H9 (cell line): ENCODE results near the gene MYOCD. TPM values are rescaled to one million over a fixed set of nuclear protein-coding genes. Genes with fewer than 3 reads are reported as not detected.
A peak's percentile ranks its signal among the peaks of the same experiment; 100 is the strongest.

Experiments
- DNase-seq: peaks from one replicate; pipeline ENCODE4 v3.0.0-alpha.2; 2017
- H2AFZ ChIP-seq: one replicate; pipeline ENCODE4 v1.6.1; 2013; ENCODE audit warnings: mild to moderate bottlenecking, low read length, control low read depth, moderate library complexity
- H2AK5ac ChIP-seq: 2 replicates; pipeline ENCODE4 v1.6.1; 2013; ENCODE audit warnings: low read length, control low read depth, mixed read lengths; ENCODE audit not compliant: insufficient read length
- H2BK120ac ChIP-seq: one replicate; pipeline ENCODE4 v1.6.1; 2013; ENCODE audit warnings: low read depth, mild to moderate bottlenecking, low read length, control low read depth, inconsistent platforms; ENCODE audit not compliant: poor library complexity, severe bottlenecking
- H2BK12ac ChIP-seq: 2 replicates; pipeline ENCODE4 v1.6.1; 2013; ENCODE audit warnings: low read length, control low read depth, mixed read lengths, low read depth; ENCODE audit not compliant: insufficient read length
- H2BK15ac ChIP-seq: 2 replicates; pipeline ENCODE4 v1.6.1; 2013; ENCODE audit warnings: low read depth, low read length, control low read depth
- H2BK20ac ChIP-seq: one replicate; pipeline ENCODE4 v1.6.1; 2013; ENCODE audit warnings: low read depth, mild to moderate bottlenecking, low read length, control low read depth, inconsistent platforms; ENCODE audit not compliant: poor library complexity, severe bottlenecking
- H2BK5ac ChIP-seq: 2 replicates; pipeline ENCODE4 v1.6.1; 2013; ENCODE audit warnings: low read length, control low read depth, mixed read lengths; ENCODE audit not compliant: insufficient read length
- H3K14ac ChIP-seq: 2 replicates; pipeline ENCODE4 v1.6.1; 2013; ENCODE audit warnings: low read length, control low read depth; ENCODE audit not compliant: insufficient read depth
- H3K18ac ChIP-seq: 2 replicates; pipeline ENCODE4 v1.6.1; 2013; ENCODE audit warnings: low read depth, mild to moderate bottlenecking, mixed read lengths, low read length, control low read depth; ENCODE audit not compliant: insufficient read length
- H3K23ac ChIP-seq: 2 replicates; pipeline ENCODE4 v1.6.1; 2013; ENCODE audit warnings: low read length, control low read depth, mixed read lengths, low read depth; ENCODE audit not compliant: insufficient read length
- H3K23me2 ChIP-seq: 2 replicates; pipeline ENCODE4 v1.6.1; 2013; ENCODE audit warnings: low read depth, mild to moderate bottlenecking, mixed read lengths, low read length, control low read depth; ENCODE audit not compliant: insufficient read length, poor library complexity, severe bottlenecking
- H3K27ac ChIP-seq: 2 replicates; pipeline ENCODE4 v1.5.1; 2013; ENCODE audit warnings: low read length, control low read depth, mixed read lengths, low read depth; ENCODE audit not compliant: insufficient read length
- H3K27me3 ChIP-seq: 2 replicates; pipeline ENCODE4 v1.6.1; 2013; ENCODE audit warnings: low read length, control low read depth, inconsistent platforms; ENCODE audit not compliant: insufficient read depth
- H3K4ac ChIP-seq: 2 replicates; pipeline ENCODE4 v1.6.1; 2013; ENCODE audit warnings: low read depth, mild to moderate bottlenecking, control low read depth, inconsistent platforms, low read length, moderate library complexity
- H3K4me1 ChIP-seq: 2 replicates; pipeline ENCODE4 v1.6.1; 2013; ENCODE audit warnings: low read length, control low read depth, inconsistent platforms; ENCODE audit not compliant: insufficient read depth
- H3K4me2 ChIP-seq: 2 replicates; pipeline ENCODE4 v1.6.1; 2013; ENCODE audit warnings: low read length, control low read depth, mixed read lengths; ENCODE audit not compliant: insufficient read length, insufficient read depth
- H3K56ac ChIP-seq: 2 replicates; pipeline ENCODE4 v1.6.1; 2013; ENCODE audit warnings: low read depth, mild to moderate bottlenecking, mixed read lengths, low read length, control low read depth; ENCODE audit not compliant: insufficient read length
- H3K79me1 ChIP-seq: 2 replicates; pipeline ENCODE4 v1.6.1; 2013; ENCODE audit warnings: low read depth, mild to moderate bottlenecking, moderate library complexity, low read length, control low read depth, inconsistent platforms; ENCODE audit not compliant: insufficient read depth, poor library complexity, severe bottlenecking
- H3K79me2 ChIP-seq: 2 replicates; pipeline ENCODE4 v1.6.1; 2013; ENCODE audit warnings: low read length, control low read depth, inconsistent platforms; ENCODE audit not compliant: insufficient read depth
- H3K9ac ChIP-seq: 2 replicates; pipeline ENCODE4 v1.6.1; 2013; ENCODE audit warnings: low read length, control low read depth, mixed read lengths; ENCODE audit not compliant: insufficient read length; ENCODE audit errors: extremely low read depth
- H3K9me3 ChIP-seq: one replicate; pipeline ENCODE4 v1.6.1; 2013; ENCODE audit warnings: low read depth, low read length, inconsistent platforms; ENCODE audit not compliant: control insufficient read depth
- H3T11ph ChIP-seq: one replicate; pipeline ENCODE4 v1.6.1; 2013; ENCODE audit warnings: mild to moderate bottlenecking, low read length, control low read depth, inconsistent platforms
- H4K20me1 ChIP-seq: one replicate; pipeline ENCODE4 v1.6.1; 2013; ENCODE audit not compliant: control insufficient read depth, insufficient read length, insufficient read depth
- H4K5ac ChIP-seq: 2 replicates; pipeline ENCODE4 v1.6.1; 2013; ENCODE audit warnings: low read depth, mild to moderate bottlenecking, mixed read lengths, low read length, control low read depth; ENCODE audit not compliant: insufficient read length
- H4K8ac ChIP-seq: replicated peaks from 2 replicates; pipeline ENCODE4 v1.6.1; 2013; ENCODE audit warnings: low read length, control low read depth, mixed read lengths, low read depth; ENCODE audit not compliant: insufficient read length
- H4K91ac ChIP-seq: 2 replicates; pipeline ENCODE4 v1.6.1; 2013; ENCODE audit warnings: low read depth, mild to moderate bottlenecking, moderate library complexity, mixed read lengths, low read length, control low read depth; ENCODE audit not compliant: insufficient read length
- H3K27ac Mint-ChIP-seq, 3 experiments: 2 replicates in 2 of 3; 3 replicates in 1 of 3; pipeline ENCODE4 v1.8.0; 2020 to 2021; ENCODE audit warnings: mixed read lengths in 3 of 3, mild to moderate bottlenecking in 1 of 3, moderate library complexity in 1 of 3
- H3K27me3 Mint-ChIP-seq: 2 replicates; pipeline ENCODE4 v1.8.0; 2021; ENCODE audit warnings: low read depth, mild to moderate bottlenecking, moderate library complexity, mixed read lengths
- H3K36me3 Mint-ChIP-seq, 3 experiments: 2 replicates in 2 of 3; 3 replicates in 1 of 3; pipeline ENCODE4 v1.8.0; 2020 to 2021; ENCODE audit warnings: low read depth in 3 of 3, mixed read lengths in 3 of 3; ENCODE audit not compliant: insufficient read depth in 1 of 3
- H3K4me1 Mint-ChIP-seq, 2 experiments: 2 replicates each; pipeline ENCODE4 v1.8.0; 2020; ENCODE audit warnings: mixed read lengths in 2 of 2
- H3K4me3 Mint-ChIP-seq, 2 experiments: 2 replicates in 1 of 2; 3 replicates in 1 of 2; pipeline ENCODE4 v1.8.0; 2020 to 2021; ENCODE audit warnings: mild to moderate bottlenecking in 2 of 2, mixed read lengths in 2 of 2, moderate library complexity in 1 of 2
- H3K9me3 Mint-ChIP-seq, 2 experiments: 2 replicates in 1 of 2; 3 replicates in 1 of 2; pipeline ENCODE4 v1.8.0; 2020; ENCODE audit warnings: mild to moderate bottlenecking in 2 of 2, mixed read lengths in 2 of 2, moderate library complexity in 1 of 2
- WGBS: extraction: QIAGEN DNeasy Blood & Tissue Kit; methylation state at CpG from one replicate; pipeline ENCODE4 v1.1.7; 2013; ENCODE audit warnings: missing lambda C conversion rate, low lambda C conversion rate, mixed read lengths; ENCODE audit not compliant: insufficient read length; ENCODE audit errors: extremely low coverage; 5-methylcytosine and 5-hydroxymethylcytosine counted together
- total RNA-seq: library from RNA; stranded (reverse); gene quantifications from 2 replicates; pipeline ENCODE4 v1.2.1, GENCODE V29; 2021
- TF ChIP-seq, protein P1 (sequence below): fragments of 200-600 bp; sonication (generic); conservative IDR thresholded peaks from 3 replicates; pipeline ENCODE4 v1.8.0; 2021; ENCODE audit warnings: antibody characterized with exemption, mild to moderate bottlenecking

Gene MYOCD
- total RNA-seq, 1 experiment from 2014 or later: 0.17 TPM

DNA sequence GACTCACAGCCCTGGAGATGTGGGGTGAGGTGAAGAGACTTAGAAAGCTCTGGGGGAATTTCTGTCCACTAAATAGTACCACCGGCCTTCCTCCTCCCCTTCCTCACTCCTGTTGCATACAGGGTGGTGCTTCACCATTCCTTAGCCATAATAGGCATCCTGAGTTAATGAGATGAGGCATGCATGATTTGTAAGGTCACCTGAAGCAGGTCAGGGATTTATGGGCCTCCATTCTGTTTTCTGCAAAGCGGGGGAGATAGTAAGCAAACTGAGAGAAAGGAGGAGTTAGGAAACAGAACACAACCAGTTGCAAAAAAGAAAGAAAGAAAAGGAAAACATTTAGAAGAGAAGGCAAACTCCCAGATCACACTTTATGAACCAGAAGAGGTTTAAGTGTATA lies 9.3 kb upstream of the MYOCD start:
- Histone ChIP-seq H3K14ac (no peak overlapping the region), H4K8ac (no peak overlapping the region), H2BK5ac (no peak overlapping the region), H3K23ac (no peak overlapping the region), H2BK15ac (no peak overlapping the region), H3K4me2 (no peak overlapping the region), H4K91ac (no peak overlapping the region), H3K18ac (no peak overlapping the region), H2BK20ac (no peak overlapping the region), H2BK12ac (no peak overlapping the region), H3K4me1 (no peaks in the 10 kb centered on the region), H3K9ac (no peak overlapping the region), H4K5ac (no peak overlapping the region), H3K4ac (no peak overlapping the region), H2AK5ac (no peak overlapping the region), H2AFZ (no peak overlapping the region), H3K27ac (no peak overlapping the region), H3T11ph (no peak overlapping the region), H2BK120ac (no peak overlapping the region), H3K56ac (no peak overlapping the region), H3K27me3 (no peaks in the 10 kb centered on the region), H3K9me3 (no peaks in the 10 kb centered on the region), H3K79me2 (no peaks in the 10 kb centered on the region), H4K20me1 (no peaks in the 10 kb centered on the region), H3K23me2 (no peaks in the 10 kb centered on the region), H3K79me1 (no peaks in the 10 kb centered on the region)
- Mint-ChIP-seq H3K27me3 (no peaks in the 10 kb centered on the region; the same call in 1 of the 2 replicates), H3K4me1 (peaks cover 0 to 6% of the 10 kb centered on the region in 2 experiments; a peak in 2 of 4 replicates), H3K9me3 (no peaks in the 10 kb centered on the region), H3K36me3 (no peaks in the 10 kb centered on the region), H3K4me3 (no peak overlapping the region), H3K27ac (peak overlapping the region in 1 of 3 experiments; percentile 6; a peak in 1 of 7 replicates)
- no peak for DNase-seq
- no CpG with 5 or more reads among the region's 2 CpGs for WGBS
- TF ChIP-seq, protein P1, sequence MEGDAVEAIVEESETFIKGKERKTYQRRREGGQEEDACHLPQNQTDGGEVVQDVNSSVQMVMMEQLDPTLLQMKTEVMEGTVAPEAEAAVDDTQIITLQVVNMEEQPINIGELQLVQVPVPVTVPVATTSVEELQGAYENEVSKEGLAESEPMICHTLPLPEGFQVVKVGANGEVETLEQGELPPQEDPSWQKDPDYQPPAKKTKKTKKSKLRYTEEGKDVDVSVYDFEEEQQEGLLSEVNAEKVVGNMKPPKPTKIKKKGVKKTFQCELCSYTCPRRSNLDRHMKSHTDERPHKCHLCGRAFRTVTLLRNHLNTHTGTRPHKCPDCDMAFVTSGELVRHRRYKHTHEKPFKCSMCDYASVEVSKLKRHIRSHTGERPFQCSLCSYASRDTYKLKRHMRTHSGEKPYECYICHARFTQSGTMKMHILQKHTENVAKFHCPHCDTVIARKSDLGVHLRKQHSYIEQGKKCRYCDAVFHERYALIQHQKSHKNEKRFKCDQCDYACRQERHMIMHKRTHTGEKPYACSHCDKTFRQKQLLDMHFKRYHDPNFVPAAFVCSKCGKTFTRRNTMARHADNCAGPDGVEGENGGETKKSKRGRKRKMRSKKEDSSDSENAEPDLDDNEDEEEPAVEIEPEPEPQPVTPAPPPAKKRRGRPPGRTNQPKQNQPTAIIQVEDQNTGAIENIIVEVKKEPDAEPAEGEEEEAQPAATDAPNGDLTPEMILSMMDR: no peak
